Natural killer cell treated with Interleukin-12 subunit alpha and Interleukin-12 subunit beta and Interleukin-15 and Interleukin-18, amount 100 ng/mL, for 72 hours (primary cell): ENCODE measurements around the gene UBE3C. TPM values are rescaled to one million over a fixed set of nuclear protein-coding genes. Genes with fewer than 3 reads are reported as not detected.

Experiments used
- ATAC-seq, 2 donors: fragments of 150-1000 bp; cut with Tn5 transposase in 1 of 2; sonication (Bioruptor Pico), chemical (Tn5 transposase) in 1 of 2; 2 replicates each; pipeline ENCODE4 v1.10.0; 2021
- DNase-seq: peaks from one replicate; pipeline ENCODE4 v3.0.0; 2022; ENCODE audit warnings: low spot score
- H3K27ac Mint-ChIP-seq, 2 donors: 1 replicate in 1 of 2; 2 replicates in 1 of 2; pipeline ENCODE4 v1.8.0; 2022; ENCODE audit warnings: mixed read lengths in 2 of 2, mild to moderate bottlenecking in 1 of 2, moderate library complexity in 1 of 2
- H3K27me3 Mint-ChIP-seq, 2 donors: 1 replicate in 1 of 2; 2 replicates in 1 of 2; pipeline ENCODE4 v1.8.0; 2022; ENCODE audit warnings: mixed read lengths in 2 of 2
- H3K36me3 Mint-ChIP-seq: one replicate; pipeline ENCODE4 v1.8.0; 2022; ENCODE audit warnings: mixed read lengths
- H3K4me1 Mint-ChIP-seq, 2 donors: 1 replicate in 1 of 2; 2 replicates in 1 of 2; pipeline ENCODE4 v1.8.0; 2022; ENCODE audit warnings: low read depth in 2 of 2, mixed read lengths in 2 of 2, mild to moderate bottlenecking in 1 of 2
- H3K4me3 Mint-ChIP-seq: one replicate; pipeline ENCODE4 v1.8.0; 2022; ENCODE audit warnings: mixed read lengths
- H3K9me3 Mint-ChIP-seq: 2 replicates; pipeline ENCODE4 v1.8.0; 2022; ENCODE audit warnings: mixed read lengths
- total RNA-seq, 2 donors: library from RNA; stranded (reverse); gene quantifications; one replicate each; pipeline ENCODE4 v1.2.3, GENCODE V29; 2022

The UBE3C gene
- total RNA-seq, 2 donors from 2014 or later: 69.6 to 117 TPM

GRCh38 chr7:157297185-157297584 lies 158.5 kb downstream of the UBE3C start:
- no peak overlapping the region for H3K4me3 Mint-ChIP-seq
- peaks cover 6% of the 10 kb centered on the region for H3K9me3 Mint-ChIP-seq
- H3K27me3 Mint-ChIP-seq: no peaks in the 10 kb centered on the region
- DNase-seq (no peak), ATAC-seq (no peak)
- H3K36me3 Mint-ChIP-seq: peaks cover 9% of the 10 kb centered on the region
- peaks cover 31 to 42% of the 10 kb centered on the region in 2 donors for H3K4me1 Mint-ChIP-seq
- H3K27ac Mint-ChIP-seq: peak overlapping the region; percentile 93 to 100

GRCh38 chr7:157299317-157299612 lies 160.5 kb downstream of the UBE3C start:
- Mint-ChIP-seq H3K36me3 (peaks cover 9% of the 10 kb centered on the region), H3K9me3 (peaks cover 6% of the 10 kb centered on the region), H3K27ac (peak overlapping the region; percentile 93 to 100), H3K4me3 (peak overlapping the region; percentile 72), H3K27me3 (no peaks in the 10 kb centered on the region), H3K4me1 (peaks cover 43 to 55% of the 10 kb centered on the region in 2 donors)
- ATAC-seq (no peak), DNase-seq (no peak)

GRCh38 chr7:157299613-157300368 lies 161.1 kb downstream of the UBE3C start:
- DNase-seq: no peak

GRCh38 chr7:157300369-157300825 lies 161.7 kb downstream of the UBE3C start:
- H3K27me3 Mint-ChIP-seq: no peaks in the 10 kb centered on the region
- no peak for DNase-seq
- H3K4me3 Mint-ChIP-seq: peak overlapping the region; percentile 91
- peak overlapping the region; percentile 93 to 100 for H3K27ac Mint-ChIP-seq
- peaks cover 6% of the 10 kb centered on the region for H3K9me3 Mint-ChIP-seq
- peaks cover 47 to 61% of the 10 kb centered on the region in 2 donors for H3K4me1 Mint-ChIP-seq
- peaks cover 9% of the 10 kb centered on the region for H3K36me3 Mint-ChIP-seq
- no peak for ATAC-seq

More at GRCh38 chr7:157299613-157300368, 161.1 kb downstream of the UBE3C start:
- peaks cover 9% of the 10 kb centered on the region for H3K36me3 Mint-ChIP-seq
- peaks cover 6% of the 10 kb centered on the region for H3K9me3 Mint-ChIP-seq
- H3K4me3 Mint-ChIP-seq: peak overlapping the region; percentile 72
- peaks cover 43 to 55% of the 10 kb centered on the region in 2 donors for H3K4me1 Mint-ChIP-seq
- H3K27ac Mint-ChIP-seq: peak overlapping the region; percentile 93 to 100
- no peaks in the 10 kb centered on the region for H3K27me3 Mint-ChIP-seq
- ATAC-seq: peak; percentile 34 to 48

GRCh38 chr7:157301610-157302120 lies 162.9 kb downstream of the UBE3C start:
- no peak for ATAC-seq
- no peak for DNase-seq
- H3K4me1 Mint-ChIP-seq: peaks cover 54 to 66% of the 10 kb centered on the region in 2 donors
- peaks cover 9% of the 10 kb centered on the region for H3K36me3 Mint-ChIP-seq
- no peaks in the 10 kb centered on the region for H3K27me3 Mint-ChIP-seq
- H3K4me3 Mint-ChIP-seq: peak overlapping the region; percentile 91
- peaks cover 6% of the 10 kb centered on the region for H3K9me3 Mint-ChIP-seq
- peak overlapping the region; percentile 93 to 100 for H3K27ac Mint-ChIP-seq

GRCh38 chr7:157306846-157307838 lies 168.4 kb downstream of the UBE3C start:
- DNase-seq (no peak), ATAC-seq (no peak)
- Mint-ChIP-seq H3K27me3 (no peaks in the 10 kb centered on the region), H3K27ac (peak overlapping the region; percentile 68 to 85), H3K4me1 (peaks cover 49 to 50% of the 10 kb centered on the region in 2 donors), H3K9me3 (no peaks in the 10 kb centered on the region), H3K4me3 (peak overlapping the region; percentile 48), H3K36me3 (no peaks in the 10 kb centered on the region)

- DNase-seq (no peak), ATAC-seq (no peak)
- Mint-ChIP-seq H3K27me3 (no peaks in the 10 kb centered on the region), H3K4me3 (no peak overlapping the region), H3K9me3 (no peaks in the 10 kb centered on the region), H3K27ac (peak overlapping the region in 1 of 2 donors; percentile 56), H3K36me3 (no peaks in the 10 kb centered on the region), H3K4me1 (peaks cover 30 to 34% of the 10 kb centered on the region in 2 donors)
These were observed 171.4 kb downstream of the UBE3C start for GRCh38 chr7:157309988-157310668.

- H3K4me1 Mint-ChIP-seq: peaks cover 26 to 30% of the 10 kb centered on the region in 2 donors
- H3K27me3 Mint-ChIP-seq: no peaks in the 10 kb centered on the region
- no peak for ATAC-seq
- DNase-seq: no peak
- H3K9me3 Mint-ChIP-seq: no peaks in the 10 kb centered on the region
- H3K36me3 Mint-ChIP-seq: no peaks in the 10 kb centered on the region
- H3K4me3 Mint-ChIP-seq: no peak overlapping the region
- peak overlapping the region in 1 of 2 donors; percentile 56 for H3K27ac Mint-ChIP-seq
These were observed 172.0 kb downstream of the UBE3C start for GRCh38 chr7:157310676-157311185.

- Mint-ChIP-seq H3K36me3 (no peaks in the 10 kb centered on the region), H3K4me3 (no peak overlapping the region), H3K9me3 (no peaks in the 10 kb centered on the region), H3K27me3 (no peaks in the 10 kb centered on the region), H3K27ac (no peak overlapping the region), H3K4me1 (peaks cover 9 to 11% of the 10 kb centered on the region in 2 donors)
- no peak for DNase-seq
- ATAC-seq: peak in 1 of 2 donors; percentile 61
These were observed 174.2 kb downstream of the UBE3C start for GRCh38 chr7:157312941-157313340.

GRCh38 chr7:157313645-157314044 lies 174.9 kb downstream of the UBE3C start:
- Mint-ChIP-seq H3K27me3 (no peaks in the 10 kb centered on the region), H3K27ac (no peak overlapping the region), H3K36me3 (no peaks in the 10 kb centered on the region), H3K4me3 (no peak overlapping the region), H3K4me1 (peaks cover 12 to 14% of the 10 kb centered on the region in 2 donors), H3K9me3 (no peaks in the 10 kb centered on the region)
- ATAC-seq (no peak), DNase-seq (no peak)

- no peaks in the 10 kb centered on the region for H3K36me3 Mint-ChIP-seq
- no peaks in the 10 kb centered on the region for H3K27me3 Mint-ChIP-seq
- ATAC-seq: peak; percentile 64 to 71
- peaks cover 5 to 6% of the 10 kb centered on the region in 2 donors for H3K4me1 Mint-ChIP-seq
- H3K27ac Mint-ChIP-seq: peak overlapping the region; percentile 50 to 86
- DNase-seq: no peak
- H3K9me3 Mint-ChIP-seq: no peaks in the 10 kb centered on the region
- no peak overlapping the region for H3K4me3 Mint-ChIP-seq
These were observed 179.4 kb downstream of the UBE3C start for GRCh38 chr7:157318015-157318706.
